GM18511 (cell line): ENCODE results near the gene DLX2.

Experiments used
- ATAC-seq: cut with Tn5 transposase; IDR thresholded peaks from one replicate; pipeline ENCODE4 v1.9.1; 2021; ENCODE audit warnings: mild to moderate bottlenecking, moderate library complexity; ENCODE audit not compliant: unreplicated experiment

DLX2 gene

DNA sequence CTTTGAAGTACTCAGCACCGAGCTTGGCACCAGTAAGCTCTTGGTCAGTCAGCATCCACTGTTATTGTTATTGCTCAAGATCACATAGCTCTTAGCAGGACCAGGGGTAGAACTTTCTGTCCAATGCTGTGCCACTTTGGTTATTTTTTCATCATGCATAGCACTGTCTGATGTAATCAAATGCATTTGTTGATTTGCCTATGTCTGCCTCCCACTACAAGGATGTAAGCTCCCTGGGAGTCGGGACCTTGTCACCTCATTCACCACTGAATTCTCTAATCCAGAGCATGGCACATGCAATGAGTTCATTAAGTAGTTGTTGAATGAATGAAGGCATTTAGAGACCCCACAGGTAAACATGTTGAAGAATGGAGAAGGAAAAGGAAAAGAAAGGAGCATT, 46.4 kb downstream of the DLX2 start:
- ATAC-seq: no peak

DNA sequence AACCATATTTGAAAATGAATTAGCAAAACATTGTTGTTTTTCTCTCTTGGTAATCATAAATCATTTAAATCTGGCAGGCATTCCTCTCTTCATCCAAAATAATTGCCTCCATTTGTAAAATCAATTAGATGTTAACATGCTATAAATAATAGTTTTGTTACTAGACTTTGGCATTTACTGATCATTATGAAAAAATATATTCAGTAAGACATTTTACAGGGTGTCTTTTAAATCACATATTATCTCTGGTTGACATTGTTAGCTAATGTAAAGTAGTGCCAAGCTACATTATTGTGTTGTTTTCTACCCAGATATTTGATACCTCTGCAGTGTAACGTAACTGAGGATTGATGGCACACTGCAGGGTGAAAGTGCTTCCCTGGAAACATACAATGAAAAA, 49.2 kb downstream of the DLX2 start:
- no peak for ATAC-seq

DNA sequence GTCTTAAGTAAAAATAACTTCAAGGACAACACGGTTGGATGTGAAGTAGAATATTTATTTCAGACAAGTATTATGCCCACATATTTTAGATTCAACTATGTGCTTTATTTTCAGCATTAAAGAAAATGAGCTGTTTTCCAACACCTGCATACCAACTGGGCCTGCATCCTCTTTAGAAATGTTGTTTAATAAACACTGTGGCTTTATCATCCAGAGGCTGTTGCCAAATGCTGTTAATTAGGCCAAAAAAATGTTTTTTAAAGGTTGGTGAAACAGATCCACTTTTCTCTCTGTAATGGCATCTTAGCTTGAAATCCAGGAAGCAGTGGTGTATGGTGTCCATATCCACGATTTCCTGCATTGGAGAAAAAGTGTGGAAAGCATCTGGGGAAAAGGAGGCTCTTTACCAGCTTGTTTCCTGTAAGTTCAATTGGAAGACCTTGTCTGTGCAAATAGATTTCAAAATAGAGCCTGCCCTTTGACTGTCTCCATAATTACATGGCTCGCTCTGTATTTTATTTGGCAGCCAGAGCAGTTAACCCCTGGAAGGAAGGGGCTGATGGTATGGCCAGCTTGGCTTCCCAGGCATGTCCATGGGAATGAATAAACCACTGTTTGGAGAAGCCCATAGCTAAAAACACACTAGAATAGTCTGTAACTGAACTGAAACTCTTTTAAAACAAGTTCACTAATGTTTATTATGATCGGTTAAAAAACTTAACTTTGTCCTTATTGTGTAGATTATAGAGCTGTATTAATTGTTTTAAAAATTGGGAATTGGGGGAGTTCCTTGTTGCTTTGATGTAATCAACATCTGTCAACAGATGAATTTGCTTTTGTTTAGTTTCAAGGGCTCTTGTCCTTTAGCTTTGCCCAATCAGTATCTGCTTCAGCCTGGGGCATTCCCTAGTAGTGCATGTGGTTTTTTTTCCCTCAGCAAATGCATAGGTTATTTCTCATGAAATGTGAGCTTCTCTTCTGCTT, 50.4 kb downstream of the DLX2 start:
- ATAC-seq: no peak

DNA sequence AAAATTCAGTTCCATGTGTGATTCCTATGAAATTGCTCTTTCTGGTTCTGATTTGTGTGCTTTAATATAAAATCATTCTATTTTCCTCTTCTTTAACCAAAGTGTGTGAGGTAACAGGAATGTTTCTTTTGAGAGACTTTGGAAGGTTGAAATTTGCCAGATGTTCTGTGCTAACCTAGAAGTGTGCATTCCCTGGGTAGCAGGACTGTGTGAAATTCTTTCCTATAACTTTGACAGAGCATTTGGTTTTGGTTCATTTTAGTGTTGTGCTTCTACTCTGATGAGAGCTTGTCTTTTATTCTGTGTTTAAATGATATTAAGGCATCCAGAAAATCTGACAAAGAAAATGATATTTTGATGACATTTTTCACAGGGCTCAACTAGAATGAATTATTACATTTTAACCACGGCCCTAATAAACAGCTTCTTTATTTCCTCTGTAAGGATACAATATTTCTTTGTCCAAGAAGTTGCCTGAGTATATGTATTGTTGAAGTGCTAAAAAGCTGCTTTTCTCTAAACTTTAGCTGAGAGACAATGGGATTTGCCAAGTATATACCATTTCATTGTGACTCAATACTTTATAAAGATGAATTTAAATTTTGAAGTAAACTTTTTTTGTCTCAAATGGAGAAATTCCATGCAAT, 52.1 kb downstream of the DLX2 start:
- ATAC-seq: no peak

DNA sequence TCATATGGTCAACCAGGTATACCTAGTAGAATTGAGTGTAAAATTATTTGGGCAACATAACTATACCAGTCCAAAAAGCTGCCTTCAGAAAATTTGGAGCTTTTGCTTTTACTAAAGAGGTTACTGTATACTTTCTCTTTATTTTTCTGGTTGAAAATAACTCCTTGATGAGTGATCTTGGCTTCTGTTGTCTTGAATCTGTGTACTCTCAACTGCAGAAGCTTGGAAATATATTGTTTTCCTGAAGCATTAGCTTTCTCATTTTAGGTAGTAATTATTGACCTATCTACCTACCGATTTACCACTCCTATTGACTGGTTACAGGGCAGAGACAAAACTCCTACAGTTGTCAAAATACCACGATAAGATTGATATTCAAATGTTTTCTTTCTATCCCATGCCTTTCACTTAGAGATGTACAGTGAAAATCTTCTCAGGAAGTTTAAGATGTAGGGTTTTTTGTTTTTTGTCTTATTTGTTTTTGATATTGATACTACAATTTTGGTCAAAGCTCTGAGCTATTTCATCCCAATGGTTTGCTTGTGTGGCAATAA, 53.1 kb downstream of the DLX2 start:
- no peak for ATAC-seq
